GM18499 (cell line): ENCODE results near the gene RHAG.
"Not testable (repeated sequence)": the region's sequence is repeated elsewhere in the genome, so short reads cannot be mapped to it uniquely, and the experiment has no call there.

Experiments used
- ATAC-seq: cut with Tn5 transposase; IDR thresholded peaks from one replicate; pipeline ENCODE4 v1.9.1; 2021; ENCODE audit warnings: moderate number of reproducible peaks; ENCODE audit not compliant: insufficient read depth, unreplicated experiment

The RHAG gene

DNA sequence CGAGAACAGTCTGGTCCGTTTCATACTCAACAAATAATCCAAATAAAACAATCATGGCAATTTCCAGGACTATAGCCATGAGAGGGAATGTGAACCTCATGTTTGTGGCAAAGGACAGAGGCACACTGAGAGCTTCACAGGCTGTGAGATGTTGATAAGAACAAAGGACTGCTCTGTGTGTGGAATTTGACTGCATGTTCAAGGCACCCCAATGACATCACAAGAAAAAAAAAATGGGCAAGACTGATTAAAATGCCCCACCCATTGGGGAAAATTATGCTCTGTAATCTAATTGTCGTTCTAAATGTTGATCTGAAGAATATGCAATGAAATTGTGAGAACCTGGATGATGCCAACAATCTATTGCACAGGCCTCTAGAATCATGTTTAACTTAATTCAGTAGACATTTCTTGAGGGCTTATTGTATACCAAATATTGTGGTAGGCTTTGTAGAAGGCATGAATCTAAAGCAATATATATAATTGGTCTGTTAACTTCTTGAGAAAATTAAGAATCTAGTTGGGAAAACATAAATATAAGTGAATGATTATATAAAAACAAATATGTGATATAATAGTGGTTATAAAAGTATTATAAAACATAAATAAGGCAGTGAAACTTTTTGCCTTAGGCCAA lies at the start of gene RHAG:
TSS of gene RHAG (minus strand) at position 127 of the 637 bp plus-strand sequence. CDS start at position 100, 27 bp downstream.
- no peak for ATAC-seq

DNA sequence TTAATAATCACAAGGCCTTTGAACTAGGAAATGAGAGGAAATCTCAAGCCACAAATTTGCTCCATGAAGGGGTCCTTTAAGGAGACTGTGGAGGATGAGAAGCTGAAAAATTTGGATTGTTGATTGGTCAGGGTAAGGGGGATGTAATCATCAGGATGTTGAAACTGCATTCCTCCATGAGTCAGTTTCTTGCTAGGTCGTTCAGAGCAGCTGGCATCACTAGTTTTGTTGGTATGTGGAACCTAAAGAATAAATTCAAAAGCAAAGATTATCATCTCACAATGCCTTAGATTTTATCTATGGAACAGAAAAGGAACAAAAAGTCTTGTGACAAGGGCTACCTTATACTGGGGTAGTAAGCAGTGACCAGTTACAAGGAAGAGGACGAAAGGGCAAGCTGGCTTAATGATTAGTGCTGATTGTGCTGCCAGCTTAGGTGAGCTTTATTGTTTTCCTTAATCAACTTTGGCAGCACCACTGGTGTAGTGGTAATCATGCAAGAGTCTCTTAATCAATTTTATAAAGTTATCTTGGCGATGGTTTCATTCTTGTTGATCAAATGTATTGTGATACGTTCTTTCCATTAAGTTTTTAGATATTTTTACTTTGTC lies 40.1 kb upstream of the RHAG start:
- no peak for ATAC-seq

DNA sequence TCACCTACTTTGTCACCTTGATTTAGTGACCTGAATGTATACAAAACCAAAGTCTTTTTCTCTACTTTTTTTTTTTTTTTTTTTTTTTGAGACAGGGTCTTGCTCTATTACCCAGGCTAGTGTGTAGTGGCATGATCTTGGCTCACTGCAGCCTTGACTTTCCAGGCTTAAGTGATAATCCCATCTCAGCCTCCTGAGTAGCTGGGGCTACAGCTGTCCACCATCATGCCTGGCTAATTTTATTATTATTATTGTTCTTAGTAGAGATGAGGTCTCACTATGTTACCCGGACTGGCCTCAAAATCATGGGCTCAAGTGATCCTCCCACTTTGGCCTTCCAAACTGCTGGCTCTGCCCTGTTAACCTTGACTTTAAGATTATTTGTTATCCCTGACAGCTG lies 39.2 kb upstream of the RHAG start:
- ATAC-seq, result no peak

DNA sequence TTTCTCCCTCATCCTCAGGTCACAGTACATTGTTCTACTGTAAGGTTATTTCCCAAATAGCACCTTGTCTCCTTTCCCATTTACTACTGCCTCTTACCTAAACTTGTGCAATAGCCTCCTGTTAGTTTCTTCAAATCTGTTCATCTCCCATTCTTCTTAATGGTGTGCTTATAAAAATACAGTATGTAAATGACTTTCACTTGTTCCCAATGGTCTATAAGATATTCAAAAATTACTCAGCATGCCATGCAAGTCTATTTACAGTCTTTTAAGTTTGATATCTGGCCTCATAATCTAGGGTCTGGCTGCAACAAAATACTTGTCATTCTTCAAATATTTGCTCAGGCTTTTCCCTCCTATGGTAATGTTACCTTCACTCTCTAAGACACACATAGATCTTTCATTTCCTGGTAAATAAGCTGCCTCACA lies 31.5 kb upstream of the RHAG start:
- no peak for ATAC-seq

DNA sequence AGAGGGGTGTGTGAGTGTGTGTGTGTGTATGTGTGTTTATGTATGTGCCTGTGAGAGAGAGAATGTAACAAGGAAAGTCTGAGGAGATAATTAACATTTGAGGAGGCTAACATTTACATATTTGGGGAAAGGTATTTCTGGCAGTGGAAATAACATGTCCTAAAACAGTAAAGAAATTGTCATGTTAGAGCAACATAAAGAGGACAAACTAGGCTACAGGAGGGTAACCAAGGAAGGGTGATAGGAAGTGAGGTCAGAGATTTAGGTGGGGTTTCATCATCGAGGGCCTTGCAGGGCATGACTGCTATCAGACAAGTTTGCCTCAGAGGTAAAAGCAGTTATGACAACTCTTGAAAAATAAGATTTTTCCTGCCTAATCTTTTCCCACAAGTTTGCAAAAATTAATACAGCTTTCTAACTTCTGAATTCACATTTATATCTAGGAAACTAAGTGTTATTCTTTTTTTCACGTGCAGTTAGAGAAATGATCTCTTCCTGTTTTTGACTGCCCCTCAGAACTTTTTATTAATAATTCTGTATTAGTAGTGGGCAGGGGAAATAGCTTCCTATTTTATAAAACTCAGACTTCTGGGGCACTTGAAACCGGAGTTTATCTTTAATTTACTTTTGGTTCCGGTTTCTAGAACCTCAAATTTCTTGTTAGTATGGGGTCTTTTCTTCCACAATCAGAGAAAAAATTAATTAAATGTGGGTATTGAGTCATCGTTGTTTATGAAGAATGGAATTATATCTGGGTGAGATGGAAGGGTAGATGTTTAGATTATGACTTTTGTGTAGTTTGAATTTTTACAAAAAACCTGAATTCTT lies 30.5 kb upstream of the RHAG start:
- no peak for ATAC-seq

DNA sequence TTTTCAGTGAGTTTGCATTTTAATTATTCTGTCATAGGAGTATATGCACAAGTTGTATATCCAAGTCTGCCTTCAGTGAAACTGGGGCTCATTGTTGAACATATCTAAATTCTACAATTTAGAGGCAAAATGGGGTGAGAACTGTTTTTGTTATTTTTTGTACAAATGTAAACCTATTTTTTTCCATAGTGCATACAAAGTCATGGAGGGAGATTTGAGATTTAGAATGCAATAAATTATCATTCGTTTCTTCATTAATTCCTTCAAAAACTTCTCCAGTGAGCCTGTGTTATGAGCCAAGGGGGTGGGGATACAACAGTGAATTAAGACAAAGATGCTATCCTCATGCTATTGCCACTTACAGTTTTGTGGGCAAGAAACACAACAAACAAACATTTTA lies 29.8 kb upstream of the RHAG start:
- no peak for ATAC-seq

DNA sequence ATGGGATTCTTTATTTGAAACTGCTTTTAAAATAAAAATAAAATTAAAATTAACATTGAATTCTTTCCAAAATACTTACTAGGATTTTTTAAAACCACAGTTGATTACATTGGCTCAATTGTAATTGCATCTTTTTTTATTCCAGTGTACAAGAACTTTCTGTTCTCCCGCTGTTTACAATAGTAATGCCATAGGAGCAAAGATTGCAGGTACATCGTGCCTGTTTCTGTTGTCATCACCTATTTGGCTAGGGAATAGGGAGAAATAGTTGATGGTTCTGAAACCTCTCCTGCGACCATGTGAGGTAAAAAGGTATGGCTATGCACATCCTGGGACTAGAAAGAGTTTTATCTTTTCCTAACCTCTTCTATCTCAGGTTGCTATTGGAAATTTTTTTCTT lies 28.2 kb upstream of the RHAG start:
- ATAC-seq, result no peak

DNA sequence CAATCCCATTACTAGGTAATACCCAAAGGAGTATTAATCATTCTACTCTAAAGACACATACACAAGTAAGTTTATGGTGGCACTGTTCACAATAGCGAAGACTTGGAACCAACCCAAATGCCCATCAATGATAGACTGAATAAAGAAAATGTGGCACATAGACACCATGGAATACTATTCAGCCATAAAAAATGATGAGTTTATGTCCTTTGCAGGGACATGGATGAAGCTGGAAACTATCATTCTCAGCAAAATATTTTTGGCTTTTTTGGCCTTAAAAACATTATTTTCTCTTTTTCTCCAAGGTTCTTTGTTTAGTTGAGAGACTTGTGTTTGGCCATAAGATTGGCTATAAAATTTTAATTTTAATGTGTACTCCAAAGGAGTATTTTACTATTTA lies 27.4 kb upstream of the RHAG start:
- ATAC-seq, result not testable (repeated sequence)

DNA sequence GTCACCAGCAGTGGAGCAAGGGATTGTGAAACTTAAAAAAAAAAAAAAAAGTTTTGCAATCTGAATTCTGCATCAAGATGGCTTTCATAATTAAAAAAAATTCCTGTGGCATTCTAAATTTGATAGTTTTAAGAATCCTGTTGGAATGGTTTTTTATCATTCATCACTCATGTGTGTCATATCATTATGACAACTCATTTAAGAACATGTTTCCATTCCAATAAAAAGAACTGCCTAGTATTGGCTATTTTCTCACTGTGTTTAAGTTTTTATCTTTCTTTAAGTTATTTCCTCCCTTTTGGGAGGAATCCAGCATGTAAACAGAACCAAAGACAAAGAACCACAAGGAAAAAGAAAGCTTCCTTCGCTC lies 26.2 kb upstream of the RHAG start:
- no peak for ATAC-seq

DNA sequence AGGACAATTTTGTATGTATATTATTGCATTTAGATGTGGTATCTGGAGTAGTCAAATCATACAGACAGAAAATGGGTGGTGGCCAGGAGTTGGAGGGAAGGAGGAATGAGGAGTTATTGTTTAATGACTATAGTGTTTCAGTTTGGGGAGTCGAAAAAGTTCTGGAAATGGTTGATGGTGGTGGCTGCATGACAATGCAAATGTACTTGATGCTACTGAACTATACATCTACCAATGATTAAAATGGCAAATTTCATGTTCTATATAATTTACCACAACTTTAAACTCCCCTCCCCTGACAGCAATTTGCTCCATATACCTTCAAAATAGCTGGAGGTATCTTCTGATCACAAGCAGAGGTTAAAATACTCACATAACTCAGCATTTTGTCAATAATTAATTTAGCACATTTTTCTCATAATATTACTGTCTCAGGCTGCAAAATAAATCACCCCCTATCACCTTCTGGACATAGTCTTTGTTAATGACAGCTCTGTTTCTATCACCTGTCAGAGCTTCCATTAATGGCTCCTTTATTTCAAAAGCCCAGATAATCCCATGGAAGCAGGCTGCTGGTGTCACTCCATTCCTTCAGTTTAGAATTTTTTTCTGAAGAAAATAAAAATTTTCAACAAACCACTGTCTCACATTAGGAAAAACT lies 25.7 kb upstream of the RHAG start:
- ATAC-seq, result no peak

DNA sequence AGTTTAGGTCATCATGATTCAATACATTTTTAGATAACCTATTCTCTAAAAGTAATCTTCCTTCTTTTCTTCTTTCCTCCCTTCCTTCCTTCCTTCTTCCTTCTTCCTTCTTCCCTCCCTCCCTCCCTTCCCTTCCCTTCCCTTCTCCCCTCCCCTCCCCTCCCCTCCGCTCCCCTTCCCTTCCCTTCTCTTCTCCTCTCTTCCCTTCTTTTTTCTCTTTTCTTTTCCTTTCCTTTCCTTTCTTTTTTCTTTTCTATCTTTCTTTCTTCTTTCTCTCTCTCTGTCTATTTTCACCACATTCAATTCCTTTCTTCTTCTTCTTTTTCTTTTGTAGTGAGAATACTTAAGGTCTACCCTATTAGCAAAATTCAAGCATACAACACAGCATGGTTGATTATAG lies 17.3 kb upstream of the RHAG start:
- ATAC-seq, result no peak

DNA sequence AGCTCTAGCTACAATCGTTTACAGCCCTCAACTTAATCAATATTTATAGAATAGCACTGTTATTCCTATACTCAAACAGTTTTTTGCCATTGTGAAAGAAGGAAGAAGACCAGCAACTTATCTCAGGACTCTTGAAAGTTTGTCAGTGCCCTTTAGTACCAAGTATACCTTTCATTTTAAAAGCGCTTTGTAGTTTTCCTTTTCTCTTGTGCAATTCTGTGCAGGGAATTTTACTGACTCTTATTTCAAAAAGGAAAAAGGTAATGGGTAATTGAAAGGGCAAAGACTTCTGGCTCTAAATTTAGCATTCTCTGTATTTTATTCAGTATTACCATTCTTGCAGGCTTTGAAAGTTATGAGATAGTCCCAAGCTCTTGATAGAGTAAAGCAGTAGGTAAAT lies 16.8 kb upstream of the RHAG start:
- no peak for ATAC-seq

DNA sequence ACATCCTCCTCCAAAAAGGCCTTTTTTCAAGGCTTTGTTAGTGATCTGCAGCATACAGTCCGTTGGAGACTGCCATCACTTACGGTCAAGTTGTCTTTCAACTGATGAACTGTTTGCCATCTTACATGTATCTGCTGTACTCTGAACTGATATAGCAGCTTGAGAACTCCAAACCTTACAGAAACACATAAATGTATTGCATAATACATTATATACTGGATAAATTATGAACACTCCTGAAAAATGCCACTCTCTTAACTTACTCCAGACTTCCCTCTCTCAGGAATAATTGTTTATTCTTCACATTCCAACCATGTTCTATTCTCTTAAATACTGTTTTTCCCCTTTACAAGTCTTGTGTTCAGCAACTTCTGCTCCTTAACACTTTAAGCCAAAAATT lies 14.6 kb upstream of the RHAG start:
- ATAC-seq, result no peak

DNA sequence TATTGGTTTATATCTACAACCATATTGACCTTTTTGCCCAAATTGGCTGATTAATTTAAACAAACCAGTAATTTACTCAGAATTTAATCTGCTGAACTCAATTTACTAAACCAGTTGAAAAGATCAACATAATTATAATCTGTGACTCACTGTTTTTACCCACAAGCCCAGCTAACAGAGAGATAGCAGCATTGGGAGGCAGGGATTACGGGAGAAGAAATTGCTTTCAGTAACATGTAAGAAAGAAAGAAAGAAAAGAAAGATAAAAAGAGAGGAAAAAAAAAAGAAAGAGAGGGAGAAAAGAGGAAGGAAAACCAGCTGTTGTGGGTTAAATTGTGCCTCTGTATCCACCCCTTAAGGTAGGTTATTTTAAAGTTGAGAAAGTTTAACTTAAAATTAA lies 13.3 kb upstream of the RHAG start:
- ATAC-seq, result no peak

DNA sequence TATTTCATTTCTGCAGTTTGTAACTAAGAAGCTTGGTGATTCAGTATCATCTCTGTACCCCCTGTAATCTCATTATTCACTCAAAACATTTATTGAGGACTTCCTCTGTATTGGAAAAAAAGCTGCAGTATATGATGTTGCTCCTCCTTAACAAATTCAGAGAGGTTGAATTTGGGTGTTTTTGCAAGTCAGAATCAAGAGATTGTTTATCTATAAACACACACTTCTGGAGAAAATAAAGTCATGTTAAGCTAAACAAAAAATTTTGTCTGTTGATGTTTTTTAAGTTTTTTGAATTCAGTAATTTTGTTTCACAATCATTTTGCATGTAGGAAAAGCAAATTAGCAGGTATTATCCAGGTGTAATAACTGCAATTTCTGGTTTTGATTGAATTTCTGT lies 11.4 kb upstream of the RHAG start:
- ATAC-seq, result no peak

DNA sequence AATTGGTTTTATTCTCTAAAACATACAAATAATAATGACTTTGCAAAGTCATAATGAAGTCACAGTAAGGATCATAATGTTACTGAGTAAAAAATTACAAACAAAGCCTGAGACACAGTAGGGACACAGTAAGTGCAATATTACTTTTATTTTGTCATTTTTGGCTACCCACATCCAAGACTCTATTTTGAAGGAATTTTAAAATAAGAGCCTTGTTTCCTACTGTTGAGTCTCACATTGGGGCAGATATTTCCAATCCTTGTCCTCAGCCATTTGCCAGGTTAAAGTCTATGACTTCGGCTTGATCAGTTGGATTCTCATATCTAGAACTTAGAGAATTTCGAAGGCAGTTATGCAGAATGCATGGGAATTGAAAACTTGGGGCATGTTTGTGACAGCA lies 10.8 kb upstream of the RHAG start:
- no peak for ATAC-seq

DNA sequence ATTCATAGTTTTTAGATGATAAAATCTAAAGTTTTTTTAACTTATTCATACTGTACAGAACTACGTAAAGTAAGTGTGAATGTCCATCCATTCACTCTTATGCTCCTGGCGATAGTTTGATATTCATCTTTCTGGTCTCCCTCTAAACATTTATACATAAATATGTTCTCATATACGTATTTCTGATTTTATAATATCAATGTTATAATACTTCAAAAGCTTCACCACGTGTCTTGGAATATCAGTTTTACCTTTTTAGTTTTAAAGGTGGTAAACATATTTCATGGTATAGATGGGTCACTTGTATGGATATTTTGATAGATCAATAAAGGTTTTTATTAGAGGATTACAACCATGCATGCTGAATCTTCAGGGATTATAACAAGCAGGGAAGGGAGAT lies 10.3 kb upstream of the RHAG start:
- ATAC-seq, result no peak

DNA sequence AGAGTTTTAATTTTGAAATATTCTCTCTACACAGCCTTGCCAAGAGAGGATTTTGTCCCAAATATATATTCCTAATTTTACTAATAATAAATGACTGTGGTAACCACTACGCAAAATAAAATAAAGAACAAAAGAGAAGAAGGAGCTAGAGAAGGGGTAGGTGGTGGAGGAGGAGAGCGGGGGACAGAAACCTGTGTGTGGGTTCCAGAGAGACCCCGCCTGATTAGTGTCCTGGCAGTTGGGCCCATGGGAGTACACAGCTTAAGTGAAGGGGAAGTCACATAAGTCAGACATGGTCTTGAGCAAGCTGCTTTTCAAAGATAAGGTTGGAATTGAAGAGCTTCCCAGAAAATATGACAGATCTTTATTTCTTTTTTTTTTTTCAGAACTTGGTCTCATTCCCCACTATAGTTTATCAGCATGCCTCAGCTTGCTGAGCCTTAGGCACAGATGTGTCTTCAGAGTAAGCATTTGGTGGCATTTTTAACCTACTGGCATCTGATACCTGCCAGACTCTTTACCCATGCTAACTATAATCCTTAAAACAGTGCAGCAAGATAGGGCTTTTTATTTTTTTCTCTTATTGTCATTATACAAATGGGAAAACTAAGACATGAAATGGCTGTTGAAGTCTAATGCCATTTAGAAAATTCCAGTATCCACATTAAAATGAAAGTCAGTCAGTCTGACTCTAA lies 9.6 kb upstream of the RHAG start:
- ATAC-seq, result no peak

DNA sequence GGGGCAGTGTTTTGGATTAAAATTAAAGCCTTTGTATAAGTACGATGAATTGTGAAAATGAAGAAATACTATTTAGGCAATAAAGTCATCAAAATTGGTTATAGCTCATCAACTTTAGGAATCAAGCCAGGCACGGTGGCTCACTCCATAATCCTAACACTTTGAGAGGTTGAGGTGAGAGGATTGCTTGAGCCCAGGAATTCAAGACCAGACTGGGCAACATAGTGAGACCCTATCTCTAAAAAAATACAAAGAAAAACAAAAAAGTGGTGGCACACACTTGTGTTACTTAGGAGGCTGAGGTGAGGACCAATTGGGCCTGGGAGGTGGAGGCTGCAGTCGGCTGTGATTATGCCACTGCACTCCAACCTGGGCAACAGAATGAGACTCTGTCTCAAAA lies 8.5 kb upstream of the RHAG start:
- no peak for ATAC-seq

DNA sequence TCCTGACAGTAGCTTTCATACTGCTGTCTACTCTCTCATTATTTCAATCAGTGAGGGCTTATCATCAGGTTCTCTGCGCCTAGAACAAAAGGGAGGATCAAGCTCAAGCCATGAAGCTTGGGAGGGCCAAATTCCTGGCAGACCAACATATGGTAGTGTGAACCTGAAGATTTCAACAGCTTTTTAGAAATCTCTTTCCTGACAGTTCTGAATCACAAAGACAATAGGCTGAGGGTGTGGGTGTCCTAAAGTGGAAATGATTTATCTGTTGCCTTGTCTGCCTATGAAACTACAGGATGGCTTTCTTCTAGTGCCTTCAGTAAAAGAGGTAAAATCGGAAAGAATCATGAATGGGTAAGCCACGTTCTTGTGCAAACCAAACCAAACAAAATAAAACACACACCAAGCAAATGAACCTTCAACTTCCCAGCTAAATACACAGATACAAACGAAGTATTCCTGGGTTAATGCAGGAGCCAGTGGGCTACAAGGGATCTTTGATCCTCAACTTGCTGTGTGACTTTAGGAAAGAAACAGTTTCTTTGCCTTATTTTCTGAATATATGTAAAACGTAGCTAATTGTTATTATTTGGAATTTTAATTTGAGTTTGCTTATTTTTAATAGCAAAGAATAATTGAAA lies 2.7 kb upstream of the RHAG start:
- ATAC-seq, result no peak
